GM19025 (cell line): ENCODE data around the gene MSANTD4.
"Not testable (repeated sequence)": the region's sequence is repeated elsewhere in the genome, so short reads cannot be mapped to it uniquely, and the experiment has no call there.

Source experiments
- ATAC-seq: cut with Tn5 transposase; IDR thresholded peaks from one replicate; pipeline ENCODE4 v1.9.1; 2021; ENCODE audit warnings: mild to moderate bottlenecking, low read depth, moderate library complexity; ENCODE audit not compliant: unreplicated experiment

The MSANTD4 gene

GRCh38 chr11:106014620-106015019, 7.4 kb downstream of the MSANTD4 start:
- no peak for ATAC-seq

DNA sequence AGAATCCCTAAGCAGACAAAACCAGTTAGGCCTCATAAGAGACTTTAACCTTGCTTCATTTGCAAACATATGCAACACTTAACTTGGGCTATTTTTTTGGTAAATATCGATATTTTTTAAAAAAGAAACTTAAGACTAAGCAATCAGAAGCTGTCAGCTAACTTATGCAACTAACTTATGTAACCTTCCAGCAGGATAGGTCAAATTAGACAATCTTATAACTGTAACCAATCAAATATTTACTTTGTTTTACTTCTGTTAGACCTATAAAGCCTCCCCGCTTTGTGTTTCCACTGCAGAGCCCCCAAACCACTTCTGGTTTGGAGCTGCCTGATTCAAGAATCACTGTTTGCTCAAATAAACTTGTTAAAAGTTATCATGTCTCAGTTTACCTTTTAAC, 8.0 kb downstream of the MSANTD4 start:
- no peak for ATAC-seq

- no peak for ATAC-seq
Observed at GRCh38 chr11:106012744-106013143, 9.3 kb downstream of the MSANTD4 start.

DNA sequence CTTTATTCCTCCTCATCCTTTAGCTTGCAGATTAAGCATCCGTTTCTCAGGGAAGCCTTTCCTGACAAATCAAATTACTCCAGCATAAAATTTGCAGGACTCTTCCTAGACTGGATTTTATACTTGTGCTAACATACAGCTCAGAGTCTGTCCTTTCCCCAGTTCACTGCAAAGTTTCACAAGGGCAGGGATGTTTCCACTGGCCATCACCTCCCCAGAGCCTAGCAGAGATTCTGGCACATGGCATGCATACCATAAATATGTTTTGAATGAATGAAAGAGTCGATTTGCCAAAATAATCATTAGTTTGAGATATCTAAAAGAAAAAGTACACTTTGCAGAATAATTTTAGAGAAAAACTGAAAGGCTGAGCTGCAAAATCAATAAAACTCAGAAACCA, 10.6 kb downstream of the MSANTD4 start:
- no peak for ATAC-seq

- not testable (repeated sequence) for ATAC-seq
Observed at GRCh38 chr11:106003094-106003493, 18.9 kb downstream of the MSANTD4 start.

- ATAC-seq: no peak
Observed at GRCh38 chr11:106001304-106002012, 20.6 kb downstream of the MSANTD4 start.

GRCh38 chr11:105991888-105992287, 30.2 kb downstream of the MSANTD4 start:
- no peak for ATAC-seq

DNA sequence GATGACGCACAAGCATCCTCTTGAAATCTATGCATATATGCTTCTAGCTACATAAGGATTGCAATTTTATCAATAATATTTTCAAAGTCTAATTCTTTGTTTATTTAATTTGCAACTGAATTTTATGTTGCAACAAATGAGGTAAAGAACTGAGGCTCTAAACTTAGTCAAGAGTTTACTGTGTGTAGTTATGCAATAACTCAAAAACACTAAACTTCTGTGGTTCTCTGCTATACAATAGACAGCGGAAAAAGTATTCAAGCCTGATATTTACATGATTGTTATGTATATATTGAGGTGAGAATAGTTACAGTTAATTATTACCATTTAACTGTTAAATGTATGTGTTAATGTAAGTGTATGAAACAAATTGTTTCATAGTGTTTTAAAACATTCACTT, 32.9 kb downstream of the MSANTD4 start:
- ATAC-seq: no peak

- ATAC-seq: no peak
Observed at GRCh38 chr11:105988197-105988596, 33.8 kb downstream of the MSANTD4 start.

- ATAC-seq: no peak
Observed at GRCh38 chr11:105986554-105986953, 35.5 kb downstream of the MSANTD4 start.

GRCh38 chr11:105979997-105980703, 41.9 kb downstream of the MSANTD4 start:
- ATAC-seq: no peak

DNA sequence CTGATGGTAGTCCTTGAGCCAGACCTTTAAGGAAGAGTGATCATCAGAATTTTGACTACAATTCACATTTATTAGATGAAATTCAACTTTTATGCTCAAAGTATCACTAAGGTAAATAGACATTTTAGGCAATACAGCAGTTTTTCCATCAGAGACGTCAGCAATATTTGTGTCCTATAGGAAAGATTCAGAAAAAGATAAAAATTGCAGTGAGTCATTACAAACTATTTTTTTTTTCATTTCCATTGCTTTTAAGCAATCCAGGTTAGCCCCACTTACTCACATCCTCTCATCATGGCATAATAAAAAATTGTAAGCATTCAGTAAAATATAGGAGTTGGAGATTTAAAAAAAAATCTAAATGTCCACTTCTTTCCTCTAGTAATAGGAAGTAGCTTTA, 46.9 kb downstream of the MSANTD4 start:
- ATAC-seq: no peak

DNA sequence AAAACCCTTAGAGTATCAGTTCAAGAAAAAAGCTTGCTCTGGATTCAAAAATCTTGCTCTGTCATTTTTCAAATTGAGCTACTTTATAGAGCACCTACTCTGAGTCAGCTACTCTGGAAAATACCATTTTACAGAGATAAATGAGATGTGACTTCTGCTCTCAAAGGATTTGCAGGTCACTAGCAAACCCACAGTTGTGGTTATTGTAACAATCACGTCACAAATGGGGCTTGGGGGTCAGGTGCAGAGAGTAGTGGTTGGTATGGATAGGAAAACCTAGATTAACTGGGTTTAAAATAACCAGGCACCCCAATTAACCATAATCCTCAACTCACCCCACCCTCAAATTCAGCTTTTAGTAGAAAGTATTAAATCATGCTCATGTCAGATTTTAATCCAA, 52.3 kb downstream of the MSANTD4 start:
- ATAC-seq: no peak

- no peak for ATAC-seq
Observed at GRCh38 chr11:105968021-105968697, 53.9 kb downstream of the MSANTD4 start.

DNA sequence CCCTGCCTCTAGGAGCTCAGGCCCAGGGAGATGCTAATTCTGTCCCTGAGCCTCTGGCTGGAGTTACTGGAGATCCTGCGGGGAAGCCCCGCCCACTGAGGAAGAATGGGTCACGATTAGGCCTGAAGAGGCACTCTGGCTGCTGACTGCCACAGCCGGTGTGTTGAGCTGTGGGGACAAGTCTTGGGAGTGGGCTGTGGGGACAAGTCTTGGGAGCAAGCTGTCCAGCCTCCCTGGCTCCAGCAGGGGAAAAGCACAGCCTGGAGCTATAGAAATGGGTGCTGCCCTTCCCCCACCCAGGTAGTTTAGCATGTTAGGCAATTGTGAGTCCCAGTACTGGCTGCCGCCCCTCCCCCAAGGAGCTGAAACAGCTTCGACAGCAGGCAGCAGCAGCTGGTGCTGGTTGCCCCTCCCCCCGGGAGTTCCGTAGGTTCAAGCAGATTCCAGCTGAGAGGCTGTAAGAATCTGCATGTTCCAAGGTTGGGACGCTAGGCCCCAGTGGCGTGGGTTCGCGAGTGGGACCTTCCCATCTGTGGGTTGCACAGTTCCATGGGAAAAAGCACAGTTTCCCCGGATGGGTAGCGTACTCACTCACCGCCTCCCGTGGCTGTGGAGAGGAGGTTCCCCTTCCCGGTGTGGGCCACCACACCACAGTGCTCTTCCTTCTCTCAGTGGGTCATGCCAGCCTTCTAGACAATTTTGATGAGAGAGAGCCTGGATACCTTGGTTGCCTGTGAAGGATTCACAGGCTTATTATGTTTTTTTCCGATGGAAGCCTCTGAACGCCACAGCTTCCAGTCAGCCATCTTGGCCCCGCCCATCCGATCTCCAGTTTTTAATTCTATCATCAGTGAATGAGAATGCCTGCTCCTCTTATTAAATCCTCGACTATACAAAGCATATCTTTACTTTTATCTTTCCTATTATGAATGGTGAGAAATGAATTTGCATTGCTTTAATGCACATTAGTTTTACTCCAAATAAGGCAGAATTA, 61.5 kb downstream of the MSANTD4 start:
- ATAC-seq: no peak
